HG03060 (cell line): ENCODE results near the gene DUSP22.
A peak's percentile ranks its signal among the peaks of the same experiment; 100 is the strongest.
"Not testable (repeated sequence)": the region's sequence is repeated elsewhere in the genome, so short reads cannot be mapped to it uniquely, and the experiment has no call there.

ENCODE experiments used
- ATAC-seq: cut with Tn5 transposase; IDR thresholded peaks from one replicate; pipeline ENCODE4 v1.9.1; 2021; ENCODE audit warnings: low read depth, moderate number of reproducible peaks; ENCODE audit not compliant: unreplicated experiment

DUSP22 gene

GRCh38 chr6:291697-292505, at the start of gene DUSP22:
Gene DUSP22, plus strand, starts transcription at chr6:292487. Its CDS starts 53 bp downstream, at chr6:292540.
- peak; percentile 33 for ATAC-seq

GRCh38 chr6:246352-246751, 45.9 kb upstream of the DUSP22 start:
- no peak for ATAC-seq

- no peak for ATAC-seq
These were observed 44.9 kb upstream of the DUSP22 start for GRCh38 chr6:247351-247750.

GRCh38 chr6:248046-248445, 44.2 kb upstream of the DUSP22 start:
- ATAC-seq = not testable (repeated sequence)

GRCh38 chr6:250676-251075, 41.6 kb upstream of the DUSP22 start:
- no peak for ATAC-seq

- peak; percentile 46 for ATAC-seq
These were observed 40.4 kb upstream of the DUSP22 start for GRCh38 chr6:251920-252319.

GRCh38 chr6:252775-253535, 39.3 kb upstream of the DUSP22 start:
- ATAC-seq = no peak

- no peak for ATAC-seq
These were observed 38.3 kb upstream of the DUSP22 start for GRCh38 chr6:254016-254415.

- ATAC-seq = no peak
These were observed 37.1 kb upstream of the DUSP22 start for GRCh38 chr6:255041-255750.

- no peak for ATAC-seq
These were observed 36.6 kb upstream of the DUSP22 start for GRCh38 chr6:255751-256083.

- ATAC-seq = no peak
These were observed 36.1 kb upstream of the DUSP22 start for GRCh38 chr6:256169-256568.

- ATAC-seq = no peak
These were observed 35.1 kb upstream of the DUSP22 start for GRCh38 chr6:257031-257725.

GRCh38 chr6:257774-258173, 34.5 kb upstream of the DUSP22 start:
- no peak for ATAC-seq

GRCh38 chr6:259316-259715, 33.0 kb upstream of the DUSP22 start:
- no peak for ATAC-seq

GRCh38 chr6:259901-260508, 32.3 kb upstream of the DUSP22 start:
- no peak for ATAC-seq

- ATAC-seq = no peak
These were observed 27.7 kb upstream of the DUSP22 start for GRCh38 chr6:264626-265025.

GRCh38 chr6:268394-268935, 23.8 kb upstream of the DUSP22 start:
- no peak for ATAC-seq

- ATAC-seq = no peak
These were observed 18.7 kb upstream of the DUSP22 start for GRCh38 chr6:273551-274058.

GRCh38 chr6:277746-278145, 14.5 kb upstream of the DUSP22 start:
- no peak for ATAC-seq

GRCh38 chr6:278494-278893, 13.8 kb upstream of the DUSP22 start:
- no peak for ATAC-seq
